Measurements from ENCODE around the gene SIGLEC15. TPM values are rescaled to one million over a fixed set of nuclear protein-coding genes. Genes with fewer than 3 reads are reported as not detected.

SIGLEC15 gene
- total RNA-seq, 1 donor from 2014 or later, result not detected

DNA sequence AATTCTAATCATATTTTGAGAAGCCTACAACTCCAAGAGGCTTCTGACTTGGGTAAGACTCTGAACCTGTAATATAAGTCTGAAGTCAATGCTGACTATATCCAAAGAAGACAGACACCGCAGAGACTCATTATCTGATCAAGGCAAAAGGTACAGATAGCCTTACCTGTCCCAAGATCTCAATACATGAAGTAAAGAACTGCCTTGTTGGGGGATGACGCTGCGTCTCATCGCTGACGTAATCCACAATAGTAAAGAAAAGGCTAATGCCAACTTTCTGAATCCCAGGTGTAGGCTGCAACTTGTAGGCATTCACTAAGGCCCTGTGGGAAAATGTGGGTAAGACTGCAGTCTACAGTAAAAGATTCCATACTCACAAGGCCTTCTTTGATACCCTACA is 62.1 kb downstream of the SIGLEC15 start:
- DNase-seq (ENCODE audit: low spot score, unreplicated experiment), result no peak
- no peak overlapping the region for H3K27ac Mint-ChIP-seq
- H3K4me3 Mint-ChIP-seq (ENCODE audit: low read depth), result no peak overlapping the region
- no peaks in the 10 kb centered on the region for H3K27me3 Mint-ChIP-seq
- peaks cover 13% of the 10 kb centered on the region for H3K36me3 Mint-ChIP-seq (ENCODE audit: insufficient read depth)
- H3K9me3 Mint-ChIP-seq (ENCODE audit: low read depth), result no peaks in the 10 kb centered on the region
- TF ChIP-seq CTCF (IDR thresholded peaks at IDR 0.05; ENCODE audit: unreplicated experiment), result no peak
- H3K4me1 Mint-ChIP-seq (ENCODE audit: low read depth), result no peaks in the 10 kb centered on the region

- H3K9me3 Mint-ChIP-seq (ENCODE audit: low read depth), result no peaks in the 10 kb centered on the region
- TF ChIP-seq CTCF (IDR thresholded peaks at IDR 0.05; ENCODE audit: unreplicated experiment), result no peak
- no peak overlapping the region for H3K4me3 Mint-ChIP-seq (ENCODE audit: low read depth)
- peaks cover 10% of the 10 kb centered on the region for H3K36me3 Mint-ChIP-seq (ENCODE audit: insufficient read depth)
- H3K27me3 Mint-ChIP-seq, result no peaks in the 10 kb centered on the region
- H3K27ac Mint-ChIP-seq, result no peak overlapping the region
- peaks cover under 1% of the 10 kb centered on the region for H3K4me1 Mint-ChIP-seq (ENCODE audit: low read depth)
- DNase-seq (ENCODE audit: low spot score, unreplicated experiment), result no peak
Measured at GRCh38 chr18:45889419-45890064, 64.1 kb downstream of the SIGLEC15 start.

DNA sequence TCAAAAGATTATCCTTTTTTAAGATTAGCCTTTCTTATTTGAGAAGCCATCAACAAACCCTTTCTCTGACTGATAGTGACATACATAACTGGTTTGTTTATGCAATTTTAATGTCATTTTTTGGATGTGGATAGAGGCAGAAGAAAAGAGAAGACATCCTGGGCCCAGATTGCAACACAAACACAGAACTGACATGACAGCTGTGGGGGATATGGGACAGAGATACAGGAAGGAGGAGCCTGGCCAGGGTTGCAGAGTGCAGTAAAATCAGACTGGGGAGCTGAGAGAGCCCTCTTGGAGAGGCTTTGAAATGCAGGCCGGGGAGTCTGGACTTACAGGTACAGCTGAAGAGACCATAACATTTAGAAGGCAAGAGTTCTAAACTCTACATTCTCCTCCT is 65.1 kb downstream of the SIGLEC15 start:
- no peak overlapping the region for H3K27ac Mint-ChIP-seq
- TF ChIP-seq CTCF (IDR thresholded peaks at IDR 0.05; ENCODE audit: unreplicated experiment), result no peak
- no peak overlapping the region for H3K4me3 Mint-ChIP-seq (ENCODE audit: low read depth)
- H3K27me3 Mint-ChIP-seq, result no peaks in the 10 kb centered on the region
- peaks cover 6% of the 10 kb centered on the region for H3K4me1 Mint-ChIP-seq (ENCODE audit: low read depth)
- DNase-seq (ENCODE audit: low spot score, unreplicated experiment), result no peak
- no peaks in the 10 kb centered on the region for H3K9me3 Mint-ChIP-seq (ENCODE audit: low read depth)
- H3K36me3 Mint-ChIP-seq (ENCODE audit: insufficient read depth), result peaks cover 16% of the 10 kb centered on the region

GRCh38 chr18:45891806-45892205 is 66.3 kb downstream of the SIGLEC15 start:
- no peaks in the 10 kb centered on the region for H3K9me3 Mint-ChIP-seq (ENCODE audit: low read depth)
- H3K4me3 Mint-ChIP-seq (ENCODE audit: low read depth), result no peak overlapping the region
- DNase-seq (ENCODE audit: low spot score, unreplicated experiment), result no peak
- no peak overlapping the region for H3K27ac Mint-ChIP-seq
- no peak for TF ChIP-seq CTCF (IDR thresholded peaks at IDR 0.05; ENCODE audit: unreplicated experiment)
- peaks cover 17% of the 10 kb centered on the region for H3K4me1 Mint-ChIP-seq (ENCODE audit: low read depth)
- peaks cover 19% of the 10 kb centered on the region for H3K36me3 Mint-ChIP-seq (ENCODE audit: insufficient read depth)
- H3K27me3 Mint-ChIP-seq, result no peaks in the 10 kb centered on the region

Other genes starting within 250 kb of the SIGLEC15 start
- gene SLC14A2, start 210.2 kb upstream of the SIGLEC15 start, total RNA-seq, result 1.00 and 1.2 TPM in 2 replicates
- gene SLC14A1, start 101.5 kb upstream of the SIGLEC15 start, total RNA-seq, result 0.31 and 0.50 TPM in 2 replicates
- 35.3 and 38.3 TPM in 2 replicates for gene EPG5, start 141.7 kb downstream of the SIGLEC15 start, total RNA-seq
- gene PSTPIP2, start 246.6 kb downstream of the SIGLEC15 start, total RNA-seq, result 6.1 and 7.0 TPM in 2 replicates

Data from progenitor cell of endocrine pancreas (in vitro differentiated cells).